Activated CD4-positive, alpha-beta T cell treated with anti-CD3 and anti-CD28 coated beads, Interleukin-2, amount 10 ng/mL, durations not matched to agents 24 days and 14 days (primary cell): ENCODE results near the gene TMPRSS11E. TPM values are rescaled to one million over a fixed set of nuclear protein-coding genes. Genes with fewer than 3 reads are reported as not detected.
"Not testable (repeated sequence)": the region's sequence is repeated elsewhere in the genome, so short reads cannot be mapped to it uniquely, and the experiment has no call there.

Source experiments
- DNase-seq: peaks from one replicate; pipeline ENCODE4 v3.0.0; 2022
- H3K27ac Mint-ChIP-seq: one replicate; pipeline ENCODE4 v1.8.0; 2022; ENCODE audit warnings: mild to moderate bottlenecking, mixed read lengths
- H3K27me3 Mint-ChIP-seq: one replicate; pipeline ENCODE4 v1.8.0; 2022; ENCODE audit warnings: mixed read lengths
- H3K36me3 Mint-ChIP-seq: one replicate; pipeline ENCODE4 v1.8.0; 2022; ENCODE audit warnings: low read depth, mild to moderate bottlenecking, mixed read lengths
- H3K4me1 Mint-ChIP-seq: one replicate; pipeline ENCODE4 v1.8.0; 2021; ENCODE audit warnings: mixed read lengths
- H3K4me3 Mint-ChIP-seq: one replicate; pipeline ENCODE4 v1.8.0; 2022; ENCODE audit warnings: mild to moderate bottlenecking, moderate library complexity, mixed read lengths
- H3K9me3 Mint-ChIP-seq: one replicate; pipeline ENCODE4 v1.8.0; 2021; ENCODE audit warnings: mixed read lengths
- intact Hi-C: fragments of 100-400 bp; cut with micrococcal nuclease; formaldehyde crosslinking; loops from one replicate; pipeline ENCODE4 v1.15.1; 2023
- total RNA-seq: library from RNA; stranded (reverse); gene quantifications from 2 replicates; pipeline ENCODE4 v1.2.3, GENCODE V29; 2022

Gene TMPRSS11E, protein sequence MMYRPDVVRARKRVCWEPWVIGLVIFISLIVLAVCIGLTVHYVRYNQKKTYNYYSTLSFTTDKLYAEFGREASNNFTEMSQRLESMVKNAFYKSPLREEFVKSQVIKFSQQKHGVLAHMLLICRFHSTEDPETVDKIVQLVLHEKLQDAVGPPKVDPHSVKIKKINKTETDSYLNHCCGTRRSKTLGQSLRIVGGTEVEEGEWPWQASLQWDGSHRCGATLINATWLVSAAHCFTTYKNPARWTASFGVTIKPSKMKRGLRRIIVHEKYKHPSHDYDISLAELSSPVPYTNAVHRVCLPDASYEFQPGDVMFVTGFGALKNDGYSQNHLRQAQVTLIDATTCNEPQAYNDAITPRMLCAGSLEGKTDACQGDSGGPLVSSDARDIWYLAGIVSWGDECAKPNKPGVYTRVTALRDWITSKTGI
- not detected in 2 replicates for total RNA-seq

DNA sequence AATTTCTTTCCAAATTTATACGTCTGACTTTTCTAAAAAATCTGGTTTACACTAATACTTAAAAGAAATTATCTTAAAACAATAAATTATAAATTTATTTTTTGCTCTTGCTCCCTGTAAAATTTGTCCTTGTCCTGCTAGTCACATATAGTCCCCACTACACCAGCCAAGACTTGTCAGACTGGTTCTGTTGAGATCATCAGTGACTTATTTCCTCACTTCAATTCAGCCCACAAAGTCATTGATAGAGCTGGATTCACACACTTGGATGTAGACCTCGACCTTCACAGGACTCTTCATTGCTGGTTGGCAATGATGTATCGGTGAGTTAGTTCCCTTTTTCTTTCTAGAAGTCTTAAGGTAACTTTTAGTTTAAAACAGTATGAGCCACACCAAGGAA lies at the start of gene TMPRSS11E:
Gene TMPRSS11E, plus strand, starts transcription at position 263 of the 400 bp plus-strand sequence. Its CDS starts 50 bp downstream, at position 313.
- Mint-ChIP-seq H3K4me3 (no peak within 1 kb of the TSS), H3K4me1 (peaks cover 23% of the 10 kb centered on the region), H3K27ac (no peak within 1 kb of the TSS), H3K9me3 (peaks cover 4% of the 10 kb centered on the region), H3K36me3 (peaks cover 2% of the 10 kb centered on the region), H3K27me3 (peaks cover 5% of the 10 kb centered on the region)
- no peak for DNase-seq
- intact Hi-C loops: no loop called here

DNA sequence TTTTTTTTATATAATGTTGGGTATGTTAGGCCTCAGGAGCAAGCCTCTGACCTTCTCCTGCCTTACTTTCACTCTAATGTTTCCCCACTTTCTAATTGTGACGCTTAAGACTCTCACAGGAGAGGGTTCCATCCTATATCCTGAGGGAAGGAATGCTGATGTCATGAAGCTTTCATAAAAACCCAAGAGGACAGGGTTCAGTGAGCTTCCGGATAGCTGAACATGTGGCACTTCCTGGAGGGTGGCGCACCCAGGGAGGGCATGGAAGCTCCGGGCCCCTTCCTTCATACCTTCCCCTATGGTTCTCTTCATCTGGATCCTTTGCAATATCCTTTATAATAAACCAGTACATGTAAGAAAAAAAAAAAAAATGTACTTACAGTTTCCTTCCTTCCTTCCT lies 48.0 kb upstream of the TMPRSS11E start:
- intact Hi-C loops: no loop called here
- H3K4me1 Mint-ChIP-seq: no peaks in the 10 kb centered on the region
- DNase-seq: no peak
- no peaks in the 10 kb centered on the region for H3K9me3 Mint-ChIP-seq
- H3K27me3 Mint-ChIP-seq: peaks cover 4% of the 10 kb centered on the region
- H3K4me3 Mint-ChIP-seq: no peak overlapping the region
- H3K27ac Mint-ChIP-seq: no peak overlapping the region
- no peaks in the 10 kb centered on the region for H3K36me3 Mint-ChIP-seq

DNA sequence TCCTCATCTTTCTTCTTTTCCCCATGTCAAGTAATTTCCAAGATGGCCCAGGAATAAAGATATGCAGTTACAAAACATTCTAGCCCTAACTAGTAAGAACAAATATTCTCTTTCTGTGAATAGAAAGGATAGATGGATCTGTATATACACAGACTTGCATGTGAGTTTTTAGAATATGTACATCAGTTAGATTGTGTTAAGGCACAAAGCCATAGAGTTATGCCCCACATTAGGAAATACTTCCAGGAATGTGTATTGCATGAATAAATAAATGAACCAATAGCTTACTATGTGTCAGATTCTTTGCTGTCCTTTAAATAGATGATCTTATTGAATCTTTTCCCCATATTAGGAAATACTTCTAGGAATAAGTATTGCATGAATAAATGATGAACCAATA lies 46.0 kb upstream of the TMPRSS11E start:
- intact Hi-C loops: no loop called here
- H3K4me3 Mint-ChIP-seq: no peak overlapping the region
- H3K9me3 Mint-ChIP-seq: no peaks in the 10 kb centered on the region
- H3K27ac Mint-ChIP-seq: no peak overlapping the region
- no peak for DNase-seq
- peaks cover 4% of the 10 kb centered on the region for H3K27me3 Mint-ChIP-seq
- H3K36me3 Mint-ChIP-seq: no peaks in the 10 kb centered on the region
- no peaks in the 10 kb centered on the region for H3K4me1 Mint-ChIP-seq

DNA sequence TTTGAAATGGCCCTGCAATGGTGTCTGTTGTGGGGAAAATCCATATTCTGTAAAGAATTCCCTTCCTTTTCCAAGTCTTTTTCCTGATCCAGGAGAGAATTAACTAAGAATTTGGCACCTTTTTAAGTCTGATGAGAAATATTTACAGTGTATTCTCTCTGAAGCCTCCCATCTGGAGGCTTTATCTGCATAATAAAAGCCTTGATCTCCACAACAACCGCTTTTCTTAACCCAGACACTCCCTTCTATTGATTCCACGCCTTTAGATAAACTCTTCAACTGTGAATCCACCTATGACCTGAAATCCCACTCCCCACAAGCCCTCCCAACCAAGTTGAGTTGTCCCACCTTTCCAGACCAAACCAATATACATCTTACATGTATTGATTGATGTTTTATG lies 43.1 kb upstream of the TMPRSS11E start:
- no peak for DNase-seq
- intact Hi-C loops: no loop called here
- H3K9me3 Mint-ChIP-seq: no peaks in the 10 kb centered on the region
- H3K27ac Mint-ChIP-seq: no peak overlapping the region
- peaks cover 4% of the 10 kb centered on the region for H3K27me3 Mint-ChIP-seq
- no peaks in the 10 kb centered on the region for H3K4me1 Mint-ChIP-seq
- H3K36me3 Mint-ChIP-seq: no peaks in the 10 kb centered on the region
- no peak overlapping the region for H3K4me3 Mint-ChIP-seq

DNA sequence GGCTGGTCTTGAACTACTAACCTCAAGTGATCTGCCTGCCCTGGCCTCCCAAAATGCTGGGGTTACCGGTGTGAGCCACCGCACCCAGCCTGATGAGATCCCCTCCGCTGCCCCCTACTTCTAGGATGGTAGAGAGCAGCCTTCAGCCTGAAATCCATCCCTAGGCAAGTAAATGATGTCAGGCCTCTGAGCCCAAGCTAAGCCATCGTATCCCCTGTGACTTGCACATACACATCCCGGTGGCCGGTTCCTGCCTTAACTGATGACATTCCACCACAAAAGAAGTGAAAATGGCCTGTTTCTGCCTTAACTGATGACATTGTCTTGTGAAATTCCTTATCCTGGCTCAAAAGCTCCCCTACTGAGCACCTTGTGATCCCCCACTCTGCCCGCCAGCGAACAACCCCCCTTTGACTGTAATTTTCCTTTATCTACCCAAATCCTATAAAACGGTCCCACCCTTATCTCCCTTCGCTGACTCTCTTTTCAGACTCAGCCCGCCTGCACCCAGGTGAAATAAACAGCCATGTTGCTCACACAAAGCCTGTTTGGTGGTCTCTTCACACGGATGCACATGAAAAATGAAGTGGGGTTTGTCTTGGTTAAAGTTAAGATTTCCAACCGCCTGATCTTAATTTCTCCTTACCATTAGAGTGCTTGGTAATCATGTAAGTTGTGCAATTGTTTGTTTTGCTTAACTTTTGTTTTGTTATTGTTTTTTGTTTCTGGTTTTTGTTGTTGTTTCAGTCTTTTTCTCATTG lies 41.4 kb upstream of the TMPRSS11E start:
- H3K4me1 Mint-ChIP-seq, DNase-seq, H3K27ac Mint-ChIP-seq, H3K36me3 Mint-ChIP-seq, H3K4me3 Mint-ChIP-seq, intact Hi-C loops, H3K27me3 Mint-ChIP-seq, H3K9me3 Mint-ChIP-seq: not testable (repeated sequence)

DNA sequence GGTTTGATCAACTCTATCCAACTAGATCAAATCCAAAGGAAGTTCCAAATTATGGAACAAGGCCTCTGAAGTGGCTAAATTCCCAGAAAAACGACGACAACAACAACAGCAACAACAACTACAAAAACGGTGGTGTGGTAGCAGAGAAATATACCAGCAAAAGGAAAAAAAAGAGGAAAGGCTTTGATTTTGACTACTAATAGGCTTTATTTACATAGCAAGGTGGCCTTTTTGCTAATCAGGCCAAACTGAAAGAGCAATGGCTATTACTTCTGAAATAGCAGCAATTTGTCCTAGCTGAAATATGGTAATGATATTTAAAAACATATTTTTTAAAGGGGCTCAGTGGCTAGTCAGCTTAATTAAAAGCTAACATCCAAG lies 40.8 kb upstream of the TMPRSS11E start:
- Mint-ChIP-seq H3K27ac (no peak overlapping the region), H3K36me3 (no peaks in the 10 kb centered on the region)

DNA sequence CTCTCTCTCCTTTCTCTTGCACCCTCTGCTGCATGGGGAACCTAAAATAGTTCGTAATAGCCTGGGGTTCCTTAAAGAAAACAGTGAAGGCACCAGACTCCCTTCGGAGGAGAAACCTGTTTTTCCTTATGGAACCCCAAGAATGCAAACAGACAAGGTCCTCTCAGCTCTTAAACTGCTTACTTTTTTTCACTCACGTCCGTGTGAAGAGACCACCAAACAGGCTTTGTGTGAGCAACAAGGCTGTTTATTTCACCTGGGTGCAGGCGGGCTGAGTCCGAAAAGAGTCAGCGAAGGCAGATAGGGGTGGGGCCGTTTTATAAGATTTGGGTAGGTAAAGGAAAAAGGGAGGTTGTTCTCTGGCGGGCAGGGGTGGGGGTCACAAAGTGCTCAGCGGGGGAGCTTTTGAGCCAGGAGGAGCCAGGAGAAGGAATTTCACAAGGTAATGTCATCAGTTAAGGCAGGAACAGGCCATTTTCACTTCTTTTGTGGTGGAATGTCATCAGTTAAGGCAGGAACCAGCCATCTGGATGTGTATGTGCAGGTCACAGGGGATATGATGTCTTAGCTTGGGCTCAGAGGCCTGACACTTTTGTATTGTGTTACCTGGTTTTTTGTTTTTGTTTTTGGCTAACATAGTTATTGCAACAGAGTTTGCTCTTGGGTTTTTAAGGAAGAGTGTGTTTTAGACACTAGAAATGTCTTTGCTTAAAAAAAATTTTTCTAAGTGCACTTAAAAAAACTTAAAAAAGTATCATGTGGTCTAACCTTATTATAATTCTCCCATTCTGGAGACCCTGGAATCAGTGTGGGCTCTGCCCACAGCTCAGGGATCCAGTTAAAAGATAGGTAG lies 40.0 kb upstream of the TMPRSS11E start:
- H3K4me1 Mint-ChIP-seq, intact Hi-C loops, H3K4me3 Mint-ChIP-seq, H3K9me3 Mint-ChIP-seq, H3K36me3 Mint-ChIP-seq, H3K27me3 Mint-ChIP-seq, H3K27ac Mint-ChIP-seq, DNase-seq: not testable (repeated sequence)

More for the DNA sequence above, 40.8 kb upstream of the TMPRSS11E start:
- intact Hi-C loops: no loop called here
- DNase-seq: no peak
- H3K27me3 Mint-ChIP-seq: no peaks in the 10 kb centered on the region
- H3K4me1 Mint-ChIP-seq: no peaks in the 10 kb centered on the region
- no peaks in the 10 kb centered on the region for H3K9me3 Mint-ChIP-seq
- no peak overlapping the region for H3K4me3 Mint-ChIP-seq

DNA sequence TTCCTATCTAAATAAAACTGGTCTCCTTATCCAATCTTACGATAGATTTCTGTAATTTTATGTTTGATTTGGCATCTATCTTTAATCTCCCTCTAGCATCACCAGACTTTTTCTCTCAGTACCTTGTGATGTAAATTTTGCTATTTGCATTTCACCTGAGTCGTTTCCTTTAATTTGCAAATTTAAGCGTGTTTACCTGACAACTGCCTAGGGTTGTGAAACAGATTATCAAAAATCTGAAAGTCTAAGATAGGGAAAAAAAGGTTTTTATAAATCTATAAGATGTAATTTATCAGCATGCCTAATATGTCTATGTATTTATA lies 39.4 kb upstream of the TMPRSS11E start:
- no peak overlapping the region for H3K27ac Mint-ChIP-seq
- H3K27me3 Mint-ChIP-seq: no peaks in the 10 kb centered on the region
- H3K4me3 Mint-ChIP-seq: no peak overlapping the region
- intact Hi-C loops: no loop called here
- H3K36me3 Mint-ChIP-seq: no peaks in the 10 kb centered on the region
- DNase-seq: no peak
- no peaks in the 10 kb centered on the region for H3K4me1 Mint-ChIP-seq
- no peaks in the 10 kb centered on the region for H3K9me3 Mint-ChIP-seq

DNA sequence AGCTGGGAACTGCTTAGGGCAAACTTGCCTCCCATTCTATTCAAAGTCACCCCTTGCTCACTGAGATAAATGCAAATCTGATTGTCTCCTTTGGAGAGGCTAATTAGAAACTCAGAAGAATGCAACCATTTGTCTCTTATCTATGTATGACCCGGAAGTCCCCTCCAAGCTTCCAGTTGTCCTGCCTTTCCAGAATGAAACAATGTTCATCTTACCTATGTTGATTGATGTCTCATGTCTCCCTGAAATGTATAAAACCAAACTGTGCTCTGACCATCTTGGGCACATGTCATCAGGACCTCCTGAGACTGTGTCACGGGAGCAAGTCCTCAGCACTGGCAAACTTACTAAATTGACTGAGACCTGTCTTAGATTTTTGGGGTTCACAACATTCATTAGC lies 37.1 kb upstream of the TMPRSS11E start:
- no peak for DNase-seq
- no peak overlapping the region for H3K4me3 Mint-ChIP-seq
- H3K27ac Mint-ChIP-seq: no peak overlapping the region
- H3K36me3 Mint-ChIP-seq: no peaks in the 10 kb centered on the region
- intact Hi-C loops: no loop called here
- no peaks in the 10 kb centered on the region for H3K9me3 Mint-ChIP-seq
- no peaks in the 10 kb centered on the region for H3K4me1 Mint-ChIP-seq
- H3K27me3 Mint-ChIP-seq: no peaks in the 10 kb centered on the region

DNA sequence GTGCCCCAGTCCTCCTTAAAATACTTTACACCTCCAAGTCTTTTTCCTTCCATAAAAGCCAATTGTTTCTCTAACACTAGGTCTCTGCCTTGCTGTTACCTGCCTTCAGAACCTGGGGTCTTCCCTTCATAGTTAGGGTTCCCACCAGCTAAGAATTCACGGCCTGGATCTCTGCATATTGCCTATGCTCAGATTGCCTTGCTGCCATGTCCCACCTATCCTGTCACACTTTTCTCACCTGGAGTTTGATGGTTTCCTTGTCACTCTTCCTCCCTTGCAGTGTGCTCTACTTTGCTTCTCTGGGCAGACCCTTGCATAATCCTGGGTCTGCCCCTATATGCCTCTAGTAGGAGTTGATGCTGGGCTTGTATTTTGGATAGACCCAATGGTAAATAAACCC lies 36.6 kb upstream of the TMPRSS11E start:
- no peaks in the 10 kb centered on the region for H3K36me3 Mint-ChIP-seq
- H3K27ac Mint-ChIP-seq: no peak overlapping the region
- H3K27me3 Mint-ChIP-seq: no peaks in the 10 kb centered on the region
- H3K9me3 Mint-ChIP-seq: no peaks in the 10 kb centered on the region
- no peaks in the 10 kb centered on the region for H3K4me1 Mint-ChIP-seq
- DNase-seq: no peak
- intact Hi-C loops: no loop called here
- H3K4me3 Mint-ChIP-seq: no peak overlapping the region

DNA sequence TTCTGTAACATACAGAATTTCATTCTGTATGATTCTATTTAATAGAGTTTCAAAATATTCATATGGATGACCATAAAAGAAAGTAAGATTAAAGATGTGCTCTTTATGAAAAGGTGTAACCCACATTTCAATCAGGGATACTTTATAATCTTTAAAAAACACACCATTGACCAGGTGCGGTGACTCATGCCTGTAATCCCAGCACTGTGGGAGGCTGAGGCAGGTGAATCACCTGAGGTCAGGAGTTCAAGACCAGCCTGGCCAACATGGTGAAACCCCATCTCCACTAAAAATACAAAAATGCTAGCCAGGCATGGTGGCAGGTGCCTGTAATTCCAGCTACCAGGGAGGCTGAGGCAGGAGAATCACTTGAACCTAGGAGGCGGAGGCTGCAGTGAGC lies 35.2 kb upstream of the TMPRSS11E start:
- H3K9me3 Mint-ChIP-seq, H3K27ac Mint-ChIP-seq, H3K4me3 Mint-ChIP-seq, intact Hi-C loops, DNase-seq, H3K4me1 Mint-ChIP-seq, H3K36me3 Mint-ChIP-seq, H3K27me3 Mint-ChIP-seq: not testable (repeated sequence)

DNA sequence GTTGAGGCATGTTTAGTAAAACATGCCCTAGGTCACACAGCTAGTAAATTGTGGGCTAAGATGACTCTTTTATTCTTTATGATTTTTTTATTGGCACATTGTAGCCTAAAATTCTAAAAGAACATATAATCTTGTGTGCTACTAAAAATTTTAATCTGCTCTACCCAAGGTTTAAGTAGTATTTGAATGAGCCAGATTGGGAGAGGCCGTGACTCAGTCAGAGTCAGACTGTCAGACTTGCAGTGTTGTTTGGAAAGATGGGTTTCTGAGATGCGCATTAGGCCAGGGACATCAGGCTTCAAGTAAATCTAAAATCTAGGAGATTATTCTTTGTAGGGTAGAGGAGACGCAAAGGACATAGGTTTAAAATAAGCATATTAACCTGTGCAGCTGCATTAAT lies 30.7 kb upstream of the TMPRSS11E start:
- Mint-ChIP-seq H3K4me1 (no peaks in the 10 kb centered on the region), H3K27ac (no peak overlapping the region), H3K9me3 (no peaks in the 10 kb centered on the region), H3K36me3 (no peaks in the 10 kb centered on the region), H3K27me3 (no peaks in the 10 kb centered on the region), H3K4me3 (no peak overlapping the region)
- intact Hi-C loops: no loop called here
- DNase-seq: no peak

DNA sequence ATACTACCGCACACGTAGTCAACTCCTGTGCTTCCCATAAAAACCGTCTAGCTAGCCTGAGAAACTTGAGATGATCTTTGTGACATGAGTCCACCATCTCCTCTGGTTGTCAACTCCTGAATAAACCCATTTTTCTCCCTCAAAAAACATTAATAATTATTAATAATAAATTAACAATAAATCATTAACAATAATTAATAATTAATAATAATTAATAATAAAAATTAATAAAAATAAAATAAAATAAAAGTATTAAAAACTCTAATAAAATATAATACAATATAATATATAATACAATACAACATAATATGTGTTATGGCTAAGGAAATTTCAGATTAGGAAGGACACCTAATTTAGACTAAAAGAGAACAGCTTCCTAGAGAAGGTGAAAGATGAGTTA lies 20.7 kb upstream of the TMPRSS11E start:
- H3K4me3 Mint-ChIP-seq: no peak overlapping the region
- H3K27me3 Mint-ChIP-seq: peaks cover 10% of the 10 kb centered on the region
- no peaks in the 10 kb centered on the region for H3K36me3 Mint-ChIP-seq
- DNase-seq: no peak
- no peak overlapping the region for H3K27ac Mint-ChIP-seq
- no peaks in the 10 kb centered on the region for H3K9me3 Mint-ChIP-seq
- H3K4me1 Mint-ChIP-seq: no peaks in the 10 kb centered on the region
- intact Hi-C loops: no loop called here

DNA sequence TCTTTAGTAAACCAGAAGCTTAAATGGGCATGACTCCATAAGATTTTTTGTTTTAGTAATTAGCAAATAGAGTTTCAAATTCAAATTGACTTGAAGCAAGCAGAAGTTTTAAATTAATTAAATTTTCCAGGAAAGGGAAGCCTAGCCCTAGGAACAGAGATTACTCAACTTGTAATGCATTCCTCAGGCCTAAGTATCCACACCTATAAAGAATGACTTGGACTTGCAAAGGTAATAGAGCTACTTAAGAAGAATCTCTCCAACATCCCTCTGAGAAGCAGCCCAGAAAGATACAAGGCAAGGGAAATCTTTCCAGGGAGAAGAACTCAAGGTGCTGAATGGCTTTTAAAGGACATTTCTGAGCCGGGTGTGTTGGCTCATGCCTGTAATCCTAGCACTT lies 16.9 kb upstream of the TMPRSS11E start:
- Mint-ChIP-seq H3K4me3 (no peak overlapping the region), H3K27me3 (no peaks in the 10 kb centered on the region), H3K4me1 (peaks cover 4% of the 10 kb centered on the region), H3K27ac (no peak overlapping the region), H3K36me3 (peaks cover 2% of the 10 kb centered on the region), H3K9me3 (peaks cover 3% of the 10 kb centered on the region)
- DNase-seq: no peak
- intact Hi-C loops: no loop called here
